ENCODE results near the gene CARD11.

CARD11 gene

DNA sequence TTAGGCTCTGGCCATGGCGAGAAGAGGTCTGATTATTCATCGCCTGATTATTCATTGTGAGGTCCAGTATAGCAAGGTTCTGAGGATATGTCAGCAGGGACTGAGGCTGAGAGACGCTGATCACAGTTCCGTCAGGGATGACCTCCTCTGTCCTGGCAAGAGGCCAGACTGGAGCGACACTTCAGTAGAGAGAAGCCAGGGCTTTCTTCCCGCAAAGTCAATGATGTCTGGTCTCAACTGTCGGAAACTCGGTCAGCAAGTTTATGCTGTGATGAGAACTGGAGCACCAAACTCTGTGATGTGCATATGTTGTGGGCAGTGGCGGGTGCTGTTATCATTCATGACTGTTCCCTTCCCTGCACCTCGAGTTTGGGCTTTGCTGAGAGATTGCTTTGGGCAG is 170.5 kb downstream of the CARD11 start:
- Histone ChIP-seq H3K27me3 (ENCODE audit: control insufficient read depth, insufficient read depth, low read length) (no peaks in the 10 kb centered on the region), H3K9ac (no peak overlapping the region), H3K4me1 (no peaks in the 10 kb centered on the region), H3K36me3 (ENCODE audit: control insufficient read depth, insufficient read depth, low read length) (no peaks in the 10 kb centered on the region), H3K4me3 (ENCODE audit: low read depth, low read length) (no peak overlapping the region), H3K27ac (no peak overlapping the region), H3K9me3 (ENCODE audit: control insufficient read depth, low read length) (no peaks in the 10 kb centered on the region), H2AFZ (no peak overlapping the region), H3K4me2 (ENCODE audit: low read length) (no peak overlapping the region), H3K79me2 (no peaks in the 10 kb centered on the region)
- TF ChIP-seq CTCF (IDR thresholded peaks at IDR 0.05) = no peak

DNA sequence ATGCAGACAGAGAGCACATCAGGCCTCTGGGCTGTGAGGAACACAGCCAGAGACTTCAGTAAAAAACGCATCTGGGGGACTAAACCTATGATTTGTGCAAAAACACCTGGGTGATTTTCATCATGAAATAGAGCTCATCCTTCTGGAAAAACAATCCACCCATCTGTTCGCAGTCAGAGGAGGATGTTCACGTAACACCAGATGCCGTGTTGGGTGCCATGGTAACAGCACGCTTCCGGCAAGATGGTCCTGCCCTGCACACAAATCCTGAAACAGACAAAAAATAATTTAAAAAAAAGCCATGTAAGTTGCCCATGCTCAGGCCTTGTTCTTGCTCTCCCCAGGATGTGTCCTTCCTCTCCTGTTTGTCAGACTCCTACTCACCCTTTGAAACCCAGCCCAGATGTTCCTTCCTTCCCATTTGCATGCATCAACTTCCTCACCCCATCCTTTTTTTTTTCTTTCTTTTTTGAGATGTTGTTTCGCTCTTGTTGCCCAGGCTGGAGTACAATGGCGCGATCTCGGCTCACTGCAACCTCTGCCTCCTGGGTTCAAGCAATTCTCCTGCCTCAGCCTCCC is 171.3 kb downstream of the CARD11 start:
- H3K9ac ChIP-seq = no peak overlapping the region
- H3K36me3 ChIP-seq (ENCODE audit: control insufficient read depth, insufficient read depth, low read length) = no peaks in the 10 kb centered on the region
- no peak for TF ChIP-seq CTCF (IDR thresholded peaks at IDR 0.05)
- no peaks in the 10 kb centered on the region for H3K4me1 ChIP-seq
- no peak overlapping the region for H3K27ac ChIP-seq
- H3K79me2 ChIP-seq = no peaks in the 10 kb centered on the region
- H3K4me3 ChIP-seq (ENCODE audit: low read depth, low read length) = no peak overlapping the region
- no peaks in the 10 kb centered on the region for H3K27me3 ChIP-seq (ENCODE audit: control insufficient read depth, insufficient read depth, low read length)
- H2AFZ ChIP-seq = no peak overlapping the region
- no peaks in the 10 kb centered on the region for H3K9me3 ChIP-seq (ENCODE audit: control insufficient read depth, low read length)
- no peak overlapping the region for H3K4me2 ChIP-seq (ENCODE audit: low read length)

DNA sequence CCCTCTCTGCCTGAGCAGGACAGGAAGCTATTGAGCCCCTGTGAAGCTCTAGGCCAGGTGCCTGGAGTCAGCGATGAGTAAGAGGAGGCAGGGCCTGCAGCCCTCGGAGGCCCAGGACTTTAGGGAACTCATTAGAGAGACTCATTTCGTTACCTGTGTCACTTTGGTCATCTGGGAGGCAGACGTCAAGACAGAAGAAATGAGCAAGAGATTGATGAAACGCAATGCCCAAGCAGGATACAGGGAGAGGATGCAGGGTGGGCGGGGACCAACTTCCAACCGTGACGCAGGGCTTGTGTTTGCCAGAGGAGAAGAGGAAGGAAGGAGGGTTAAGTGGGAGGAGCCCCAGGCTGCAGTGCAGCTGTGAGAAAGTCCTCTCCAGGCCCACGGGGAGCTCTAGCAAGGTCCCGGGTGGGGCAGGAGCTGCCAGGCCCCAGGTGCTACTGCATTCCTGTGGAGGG is 173.2 kb downstream of the CARD11 start:
- no peak overlapping the region for H3K27ac ChIP-seq
- H3K4me3 ChIP-seq (ENCODE audit: low read depth, low read length) = no peak overlapping the region
- no peak for TF ChIP-seq CTCF (IDR thresholded peaks at IDR 0.05)

GRCh38 chr7:2869981-2870380 is 173.7 kb downstream of the CARD11 start:
- H3K9ac ChIP-seq = no peak overlapping the region
- H3K27me3 ChIP-seq (ENCODE audit: control insufficient read depth, insufficient read depth, low read length) = no peaks in the 10 kb centered on the region
- no peaks in the 10 kb centered on the region for H3K4me1 ChIP-seq
- H3K9me3 ChIP-seq (ENCODE audit: control insufficient read depth, low read length) = no peaks in the 10 kb centered on the region
- H3K4me2 ChIP-seq (ENCODE audit: low read length) = no peak overlapping the region
- H2AFZ ChIP-seq = no peak overlapping the region
- no peaks in the 10 kb centered on the region for H3K79me2 ChIP-seq
- TF ChIP-seq CTCF (IDR thresholded peaks at IDR 0.05) = no peak
- H3K27ac ChIP-seq = no peak overlapping the region
- no peaks in the 10 kb centered on the region for H3K36me3 ChIP-seq (ENCODE audit: control insufficient read depth, insufficient read depth, low read length)
- H3K4me3 ChIP-seq (ENCODE audit: low read depth, low read length) = no peak overlapping the region

More for the DNA sequence above, 173.2 kb downstream of the CARD11 start:
- H3K4me1 ChIP-seq = no peaks in the 10 kb centered on the region
- no peaks in the 10 kb centered on the region for H3K27me3 ChIP-seq (ENCODE audit: control insufficient read depth, insufficient read depth, low read length)
- no peaks in the 10 kb centered on the region for H3K36me3 ChIP-seq (ENCODE audit: control insufficient read depth, insufficient read depth, low read length)
- no peaks in the 10 kb centered on the region for H3K79me2 ChIP-seq
- no peak overlapping the region for H3K9ac ChIP-seq
- no peak overlapping the region for H3K4me2 ChIP-seq (ENCODE audit: low read length)
- no peaks in the 10 kb centered on the region for H3K9me3 ChIP-seq (ENCODE audit: control insufficient read depth, low read length)
- H2AFZ ChIP-seq = peak overlapping the region; percentile 15

DNA sequence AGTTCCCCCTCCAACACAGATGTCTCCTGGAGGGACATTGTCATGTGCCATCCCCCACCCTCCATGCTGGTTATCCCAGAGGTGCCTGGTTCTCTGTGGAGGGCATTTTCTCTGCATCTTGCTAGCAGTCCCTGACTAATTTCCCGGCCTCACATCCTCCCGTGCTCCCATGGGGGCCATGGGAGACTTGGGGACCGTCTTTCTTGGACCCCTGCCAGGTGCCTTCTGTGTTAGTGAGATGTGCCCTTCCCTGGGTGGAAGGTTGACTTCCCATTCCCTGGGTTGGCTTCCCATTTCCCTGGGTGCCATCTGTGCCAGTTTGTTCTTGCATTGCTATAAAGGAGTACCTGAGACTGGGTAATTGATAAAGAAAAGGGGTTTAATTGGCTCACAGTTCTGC is 177.1 kb downstream of the CARD11 start:
- no peaks in the 10 kb centered on the region for H3K79me2 ChIP-seq
- no peak overlapping the region for H3K4me2 ChIP-seq (ENCODE audit: low read length)
- H2AFZ ChIP-seq = no peak overlapping the region
- no peaks in the 10 kb centered on the region for H3K27me3 ChIP-seq (ENCODE audit: control insufficient read depth, insufficient read depth, low read length)
- H3K4me1 ChIP-seq = no peaks in the 10 kb centered on the region
- no peak overlapping the region for H3K27ac ChIP-seq
- no peaks in the 10 kb centered on the region for H3K36me3 ChIP-seq (ENCODE audit: control insufficient read depth, insufficient read depth, low read length)
- no peaks in the 10 kb centered on the region for H3K9me3 ChIP-seq (ENCODE audit: control insufficient read depth, low read length)
- no peak for TF ChIP-seq CTCF (IDR thresholded peaks at IDR 0.05)
- H3K9ac ChIP-seq = no peak overlapping the region
- no peak overlapping the region for H3K4me3 ChIP-seq (ENCODE audit: low read depth, low read length)

Data from parathyroid adenoma (tissue), 2 donors.